HG02840 (cell line): ENCODE measurements around the gene DIABLO.

Experiments
- ATAC-seq: cut with Tn5 transposase; IDR thresholded peaks from one replicate; pipeline ENCODE4 v1.9.1; 2021; ENCODE audit warnings: mild to moderate bottlenecking, moderate library complexity, moderate number of reproducible peaks; ENCODE audit not compliant: unreplicated experiment, low FRiP score

Gene DIABLO

DNA sequence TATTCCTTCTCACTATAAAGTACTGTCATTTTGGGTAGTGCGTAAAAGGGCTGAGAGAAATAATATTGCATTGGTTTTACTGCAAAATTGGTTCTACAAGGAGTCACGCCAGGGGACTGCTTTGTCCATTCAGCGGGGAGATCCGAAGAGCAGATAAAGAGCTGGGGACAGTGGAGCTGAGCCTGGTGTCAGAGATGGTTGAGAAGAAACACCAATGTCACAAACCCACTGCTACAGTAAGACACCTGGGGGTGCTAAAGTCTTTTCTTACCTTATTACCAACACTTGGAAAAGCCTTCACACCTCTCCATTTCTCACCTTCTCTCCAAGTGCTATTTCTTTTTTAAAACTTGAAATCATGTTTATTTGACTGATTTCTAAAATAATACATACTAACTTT, 66.0 kb downstream of the DIABLO start:
- no peak for ATAC-seq

- ATAC-seq: no peak
Measured at GRCh38 chr12:122158700-122159285, 67.1 kb downstream of the DIABLO start.
